ENCODE measurements around the gene EIF6.

DNA sequence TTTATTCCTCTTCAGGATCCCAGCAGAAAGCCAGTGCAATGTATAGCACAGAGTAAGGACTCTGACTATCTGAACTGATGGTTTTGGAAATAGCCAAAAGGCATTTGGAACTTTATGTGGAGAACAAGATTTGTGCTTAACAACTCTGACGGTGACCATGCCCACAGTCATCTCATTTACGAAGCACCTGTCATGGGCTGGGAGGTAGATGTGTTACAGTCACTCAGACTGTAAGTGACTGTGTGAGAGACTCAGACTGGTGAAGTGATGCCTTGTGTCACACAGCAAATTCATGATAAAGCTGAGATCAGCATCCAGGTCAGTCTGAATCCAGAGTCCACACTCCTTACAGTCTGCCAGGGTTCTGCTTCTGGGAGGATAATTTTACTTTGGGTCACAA, 31.5 kb upstream of the EIF6 start:
- TF ChIP-seq RAD21 (CRISPR knock-in tag; conservative IDR thresholded peaks at IDR 0.05 in 1 of 2, IDR thresholded peaks at IDR 0.05 in 1 of 2) (no peak), EP300 (IDR thresholded peaks at IDR 0.05; ENCODE audit: low read length) (no peak), POLR2AphosphoS5 (IDR thresholded peaks at IDR 0.05; ENCODE audit: control insufficient read depth, insufficient read depth, low read depth, low read length) (no peak), POLR2AphosphoS2 (IDR thresholded peaks at IDR 0.05; ENCODE audit: low read length) (no peak), TCF3 (CRISPR knock-in tag; IDR thresholded peaks at IDR 0.05) (no peak), MEIS2 (IDR thresholded peaks at IDR 0.05; ENCODE audit: partially characterized antibody) (no peak), ZNF507 (tag; conservative IDR thresholded peaks at IDR 0.05) (no peak), ZBTB1 (CRISPR knock-in tag; IDR thresholded peaks at IDR 0.05; ENCODE audit: borderline replicate concordance, low read depth) (no peak), JUND (IDR thresholded peaks at IDR 0.05; ENCODE audit: borderline replicate concordance, low read depth, low read length) (no peak), JUND (tag; IDR thresholded peaks at IDR 0.05; ENCODE audit: borderline replicate concordance, low read depth, low read length) (no peak)
- TF ChIP-seq, protein P1, sequence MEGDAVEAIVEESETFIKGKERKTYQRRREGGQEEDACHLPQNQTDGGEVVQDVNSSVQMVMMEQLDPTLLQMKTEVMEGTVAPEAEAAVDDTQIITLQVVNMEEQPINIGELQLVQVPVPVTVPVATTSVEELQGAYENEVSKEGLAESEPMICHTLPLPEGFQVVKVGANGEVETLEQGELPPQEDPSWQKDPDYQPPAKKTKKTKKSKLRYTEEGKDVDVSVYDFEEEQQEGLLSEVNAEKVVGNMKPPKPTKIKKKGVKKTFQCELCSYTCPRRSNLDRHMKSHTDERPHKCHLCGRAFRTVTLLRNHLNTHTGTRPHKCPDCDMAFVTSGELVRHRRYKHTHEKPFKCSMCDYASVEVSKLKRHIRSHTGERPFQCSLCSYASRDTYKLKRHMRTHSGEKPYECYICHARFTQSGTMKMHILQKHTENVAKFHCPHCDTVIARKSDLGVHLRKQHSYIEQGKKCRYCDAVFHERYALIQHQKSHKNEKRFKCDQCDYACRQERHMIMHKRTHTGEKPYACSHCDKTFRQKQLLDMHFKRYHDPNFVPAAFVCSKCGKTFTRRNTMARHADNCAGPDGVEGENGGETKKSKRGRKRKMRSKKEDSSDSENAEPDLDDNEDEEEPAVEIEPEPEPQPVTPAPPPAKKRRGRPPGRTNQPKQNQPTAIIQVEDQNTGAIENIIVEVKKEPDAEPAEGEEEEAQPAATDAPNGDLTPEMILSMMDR (IDR thresholded peaks at IDR 0.05 in 2 of 3, conservative IDR thresholded peaks at IDR 0.05 in 1 of 3; ENCODE audit: insufficient read depth in 2 of 3, low read depth in 1 of 3, low read length in 3 of 3) = no peak

Measured in K562 (cell line).